Measurements from ENCODE around the gene RCCD1.

Gene RCCD1

DNA sequence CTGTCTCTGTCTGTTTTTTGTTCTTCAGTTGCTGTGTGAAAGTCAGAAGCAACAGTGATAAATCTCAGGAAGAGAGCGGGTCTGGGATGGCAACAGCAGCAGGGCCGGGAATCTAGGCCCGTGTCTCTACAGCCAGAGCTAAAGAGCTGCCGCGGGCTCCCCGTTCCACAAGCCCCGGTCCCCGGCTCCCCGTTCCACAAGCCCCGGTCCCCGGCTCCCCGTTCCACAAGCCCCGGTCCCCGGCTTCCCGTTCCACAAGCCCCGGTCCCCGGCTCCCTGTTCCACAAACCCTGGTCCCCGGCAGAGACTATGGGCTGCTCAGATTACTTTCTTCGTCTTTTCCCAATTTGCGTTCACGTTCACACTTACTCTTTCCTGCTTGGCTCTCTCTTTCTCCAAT is 19.5 kb downstream of the RCCD1 start:
- H3K36me3 ChIP-seq (ENCODE audit: control insufficient read depth in 1 of 2, insufficient read depth in 2 of 2, low read depth in 1 of 2, low read length in 2 of 2) = peaks cover 14 to 51% of the 10 kb centered on the region in 2 experiments
- DNase-seq = no peak
- H2AFZ ChIP-seq (ENCODE audit: low read depth, low read length) = no peak overlapping the region
- H3K18ac ChIP-seq (ENCODE audit: low read depth in 1 of 2, low read length in 2 of 2) = no peak overlapping the region
- H3K4me3 ChIP-seq (ENCODE audit: insufficient read depth in 1 of 2, low read depth in 1 of 2, low read length in 2 of 2) = no peak overlapping the region
- no peak overlapping the region for H3K14ac ChIP-seq (ENCODE audit: low read length in 2 of 2)
- no peaks in the 10 kb centered on the region for H3K9me3 ChIP-seq (ENCODE audit: control insufficient read depth, low read length)
- H3K27ac ChIP-seq (ENCODE audit: low read length, poor library complexity, severe bottlenecking) = no peak overlapping the region
- no peak overlapping the region for H2AK5ac ChIP-seq (ENCODE audit: low read length, severe bottlenecking)
- H3K4me1 ChIP-seq (ENCODE audit: control insufficient read depth, insufficient read depth, low read depth, low read length) = no peaks in the 10 kb centered on the region
- H3K79me1 ChIP-seq (replicated peaks; ENCODE audit: low read length, poor library complexity, severe bottlenecking) = peaks cover 4% of the 10 kb centered on the region
- H3K4ac ChIP-seq (ENCODE audit: low read depth in 1 of 2, low read length in 2 of 2) = no peak overlapping the region
- no peak overlapping the region for H3K9ac ChIP-seq (ENCODE audit: low read length)
- no peak overlapping the region for H4K8ac ChIP-seq (ENCODE audit: low read length)
- H3K4me2 ChIP-seq (ENCODE audit: low read length, poor library complexity, severe bottlenecking) = no peak overlapping the region
- H2BK12ac ChIP-seq (ENCODE audit: low read length in 2 of 2) = no peak overlapping the region
- H4K91ac ChIP-seq (ENCODE audit: low read length) = no peak overlapping the region
- no peak overlapping the region for H2BK5ac ChIP-seq (ENCODE audit: low read depth, low read length, poor library complexity, severe bottlenecking)
- no peaks in the 10 kb centered on the region for H3K27me3 ChIP-seq (ENCODE audit: control insufficient read depth in 1 of 2, insufficient read depth in 1 of 2, low read length in 2 of 2)
- H3K23ac ChIP-seq (ENCODE audit: low read length in 2 of 2) = no peak overlapping the region
- WGBS = 95% methylated on average over 21 of the region's 21 CpGs
- no peak overlapping the region for H2BK15ac ChIP-seq (ENCODE audit: low read depth, poor library complexity, severe bottlenecking)
- H2BK120ac ChIP-seq (ENCODE audit: low read depth, low read length) = no peak overlapping the region

- Histone ChIP-seq H2BK15ac (ENCODE audit: low read depth, poor library complexity, severe bottlenecking) (no peak overlapping the region), H3K9me3 (ENCODE audit: control insufficient read depth, low read length) (no peaks in the 10 kb centered on the region)
- 43% methylated on average over 1 of the region's 1 CpG for WGBS
These were observed 24.9 kb downstream of the RCCD1 start for GRCh38 chr15:90979582-90979981.

GRCh38 chr15:90981681-90982080 is 27.0 kb downstream of the RCCD1 start:
- Histone ChIP-seq H3K4ac (ENCODE audit: low read depth in 1 of 2, low read length in 2 of 2) (no peak overlapping the region), H3K36me3 (ENCODE audit: control insufficient read depth in 1 of 2, insufficient read depth in 2 of 2, low read depth in 1 of 2, low read length in 2 of 2) (peaks cover 3 to 23% of the 10 kb centered on the region in 2 experiments), H2BK15ac (ENCODE audit: low read depth, poor library complexity, severe bottlenecking) (no peak overlapping the region), H4K8ac (ENCODE audit: low read length) (no peak overlapping the region), H2BK5ac (ENCODE audit: low read depth, low read length, poor library complexity, severe bottlenecking) (no peak overlapping the region), H2BK12ac (ENCODE audit: low read length in 2 of 2) (no peak overlapping the region), H3K4me2 (ENCODE audit: low read length, poor library complexity, severe bottlenecking) (no peak overlapping the region), H3K14ac (ENCODE audit: low read length in 2 of 2) (no peak overlapping the region), H3K27ac (ENCODE audit: low read length, poor library complexity, severe bottlenecking) (no peak overlapping the region), H3K4me1 (ENCODE audit: control insufficient read depth, insufficient read depth, low read depth, low read length) (peaks cover 6% of the 10 kb centered on the region), H3K23ac (ENCODE audit: low read length in 2 of 2) (no peak overlapping the region), H2BK120ac (ENCODE audit: low read depth, low read length) (no peak overlapping the region), H4K91ac (ENCODE audit: low read length) (no peak overlapping the region), H3K9me3 (ENCODE audit: control insufficient read depth, low read length) (no peaks in the 10 kb centered on the region), H2AFZ (ENCODE audit: low read depth, low read length) (no peak overlapping the region), H3K9ac (ENCODE audit: low read length) (no peak overlapping the region), H2AK5ac (ENCODE audit: low read length, severe bottlenecking) (no peak overlapping the region), H3K27me3 (ENCODE audit: control insufficient read depth in 1 of 2, insufficient read depth in 1 of 2, low read length in 2 of 2) (no peaks in the 10 kb centered on the region), H3K18ac (ENCODE audit: low read depth in 1 of 2, low read length in 2 of 2) (no peak overlapping the region), H3K79me1 (replicated peaks; ENCODE audit: low read length, poor library complexity, severe bottlenecking) (peaks cover 21% of the 10 kb centered on the region), H3K4me3 (ENCODE audit: insufficient read depth in 1 of 2, low read depth in 1 of 2, low read length in 2 of 2) (no peak overlapping the region)
- no peak for DNase-seq
- 91% methylated on average over 6 of the region's 6 CpGs for WGBS

More at GRCh38 chr15:90979582-90979981, 24.9 kb downstream of the RCCD1 start:
- Histone ChIP-seq H2AFZ (ENCODE audit: low read depth, low read length) (no peak overlapping the region), H4K91ac (ENCODE audit: low read length) (no peak overlapping the region), H3K4me3 (ENCODE audit: insufficient read depth in 1 of 2, low read depth in 1 of 2, low read length in 2 of 2) (no peak overlapping the region), H3K79me1 (replicated peaks; ENCODE audit: low read length, poor library complexity, severe bottlenecking) (peaks cover 23% of the 10 kb centered on the region), H3K4me1 (ENCODE audit: control insufficient read depth, insufficient read depth, low read depth, low read length) (peaks cover 4% of the 10 kb centered on the region), H2BK5ac (ENCODE audit: low read depth, low read length, poor library complexity, severe bottlenecking) (no peak overlapping the region), H3K27ac (ENCODE audit: low read length, poor library complexity, severe bottlenecking) (no peak overlapping the region), H3K27me3 (ENCODE audit: control insufficient read depth in 1 of 2, insufficient read depth in 1 of 2, low read length in 2 of 2) (no peaks in the 10 kb centered on the region), H3K4me2 (ENCODE audit: low read length, poor library complexity, severe bottlenecking) (no peak overlapping the region), H3K4ac (ENCODE audit: low read depth in 1 of 2, low read length in 2 of 2) (no peak overlapping the region), H3K9ac (ENCODE audit: low read length) (no peak overlapping the region), H3K36me3 (ENCODE audit: control insufficient read depth in 1 of 2, insufficient read depth in 2 of 2, low read depth in 1 of 2, low read length in 2 of 2) (peaks cover 3 to 36% of the 10 kb centered on the region in 2 experiments), H2BK120ac (ENCODE audit: low read depth, low read length) (no peak overlapping the region), H3K14ac (ENCODE audit: low read length in 2 of 2) (no peak overlapping the region), H4K8ac (ENCODE audit: low read length) (no peak overlapping the region), H3K23ac (ENCODE audit: low read length in 2 of 2) (no peak overlapping the region), H2BK12ac (ENCODE audit: low read length in 2 of 2) (no peak overlapping the region), H3K18ac (ENCODE audit: low read depth in 1 of 2, low read length in 2 of 2) (no peak overlapping the region), H2AK5ac (ENCODE audit: low read length, severe bottlenecking) (no peak overlapping the region)
- no peak for DNase-seq

DNA sequence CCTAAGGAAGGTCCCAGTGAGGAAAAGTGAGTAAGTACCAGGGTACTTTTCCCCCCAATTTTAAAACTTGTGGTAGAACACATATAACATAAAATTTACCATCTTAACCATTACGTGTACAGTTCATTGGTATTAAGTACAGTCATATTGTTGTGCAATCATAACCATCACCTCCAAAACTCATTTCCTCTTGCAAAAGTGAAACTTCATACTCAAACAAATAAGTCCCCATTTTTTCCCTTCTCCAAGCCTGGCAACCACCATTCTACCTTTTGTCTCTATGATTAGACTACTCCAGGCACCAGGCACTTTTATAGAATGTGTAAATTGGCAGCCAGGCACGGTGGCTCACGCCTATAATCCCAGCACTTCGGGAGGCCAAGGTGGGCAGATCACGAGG is 27.5 kb downstream of the RCCD1 start:
- WGBS = 95% methylated on average over 5 of the region's 5 CpGs
- H2BK12ac ChIP-seq (ENCODE audit: low read length in 2 of 2) = no peak overlapping the region
- H3K4ac ChIP-seq (ENCODE audit: low read depth in 1 of 2, low read length in 2 of 2) = no peak overlapping the region
- no peak overlapping the region for H3K4me2 ChIP-seq (ENCODE audit: low read length, poor library complexity, severe bottlenecking)
- no peak overlapping the region for H2BK15ac ChIP-seq (ENCODE audit: low read depth, poor library complexity, severe bottlenecking)
- H3K9me3 ChIP-seq (ENCODE audit: control insufficient read depth, low read length) = no peaks in the 10 kb centered on the region
- no peak overlapping the region for H3K14ac ChIP-seq (ENCODE audit: low read length in 2 of 2)
- DNase-seq = no peak
- no peak overlapping the region for H3K23ac ChIP-seq (ENCODE audit: low read length in 2 of 2)
- no peak overlapping the region for H3K27ac ChIP-seq (ENCODE audit: low read length, poor library complexity, severe bottlenecking)
- H3K4me1 ChIP-seq (ENCODE audit: control insufficient read depth, insufficient read depth, low read depth, low read length) = peaks cover 6% of the 10 kb centered on the region
- no peak overlapping the region for H4K91ac ChIP-seq (ENCODE audit: low read length)
- H2AFZ ChIP-seq (ENCODE audit: low read depth, low read length) = no peak overlapping the region
- no peak overlapping the region for H3K4me3 ChIP-seq (ENCODE audit: insufficient read depth in 1 of 2, low read depth in 1 of 2, low read length in 2 of 2)
- H3K18ac ChIP-seq (ENCODE audit: low read depth in 1 of 2, low read length in 2 of 2) = no peak overlapping the region
- H4K8ac ChIP-seq (ENCODE audit: low read length) = no peak overlapping the region
- H3K79me1 ChIP-seq (replicated peaks; ENCODE audit: low read length, poor library complexity, severe bottlenecking) = peaks cover 21% of the 10 kb centered on the region
- no peaks in the 10 kb centered on the region for H3K27me3 ChIP-seq (ENCODE audit: control insufficient read depth in 1 of 2, insufficient read depth in 1 of 2, low read length in 2 of 2)
- peaks cover 3 to 23% of the 10 kb centered on the region in 2 experiments for H3K36me3 ChIP-seq (ENCODE audit: control insufficient read depth in 1 of 2, insufficient read depth in 2 of 2, low read depth in 1 of 2, low read length in 2 of 2)
- no peak overlapping the region for H2BK120ac ChIP-seq (ENCODE audit: low read depth, low read length)
- H3K9ac ChIP-seq (ENCODE audit: low read length) = no peak overlapping the region
- no peak overlapping the region for H2BK5ac ChIP-seq (ENCODE audit: low read depth, low read length, poor library complexity, severe bottlenecking)
- no peak overlapping the region for H2AK5ac ChIP-seq (ENCODE audit: low read length, severe bottlenecking)

All from mesenchymal stem cell (in vitro differentiated cells and primary cell).